K562 treated with DMSO at 1 percent for 24 hours (cell line): Measurements from ENCODE around the gene ST6GAL2. TPM values are rescaled to one million over a fixed set of nuclear protein-coding genes. Genes with fewer than 3 reads are reported as not detected.

Source experiments
- total RNA-seq: library from RNA; unstranded; fragments of 300-600 nt; gene quantifications from 2 replicates; pipeline ENCODE4 v1.2.3, GENCODE V29; 2022; ENCODE audit warnings: low read depth; ENCODE audit not compliant: insufficient read depth

Gene ST6GAL2, protein sequence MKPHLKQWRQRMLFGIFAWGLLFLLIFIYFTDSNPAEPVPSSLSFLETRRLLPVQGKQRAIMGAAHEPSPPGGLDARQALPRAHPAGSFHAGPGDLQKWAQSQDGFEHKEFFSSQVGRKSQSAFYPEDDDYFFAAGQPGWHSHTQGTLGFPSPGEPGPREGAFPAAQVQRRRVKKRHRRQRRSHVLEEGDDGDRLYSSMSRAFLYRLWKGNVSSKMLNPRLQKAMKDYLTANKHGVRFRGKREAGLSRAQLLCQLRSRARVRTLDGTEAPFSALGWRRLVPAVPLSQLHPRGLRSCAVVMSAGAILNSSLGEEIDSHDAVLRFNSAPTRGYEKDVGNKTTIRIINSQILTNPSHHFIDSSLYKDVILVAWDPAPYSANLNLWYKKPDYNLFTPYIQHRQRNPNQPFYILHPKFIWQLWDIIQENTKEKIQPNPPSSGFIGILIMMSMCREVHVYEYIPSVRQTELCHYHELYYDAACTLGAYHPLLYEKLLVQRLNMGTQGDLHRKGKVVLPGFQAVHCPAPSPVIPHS
- not detected in 2 replicates for total RNA-seq

DNA sequence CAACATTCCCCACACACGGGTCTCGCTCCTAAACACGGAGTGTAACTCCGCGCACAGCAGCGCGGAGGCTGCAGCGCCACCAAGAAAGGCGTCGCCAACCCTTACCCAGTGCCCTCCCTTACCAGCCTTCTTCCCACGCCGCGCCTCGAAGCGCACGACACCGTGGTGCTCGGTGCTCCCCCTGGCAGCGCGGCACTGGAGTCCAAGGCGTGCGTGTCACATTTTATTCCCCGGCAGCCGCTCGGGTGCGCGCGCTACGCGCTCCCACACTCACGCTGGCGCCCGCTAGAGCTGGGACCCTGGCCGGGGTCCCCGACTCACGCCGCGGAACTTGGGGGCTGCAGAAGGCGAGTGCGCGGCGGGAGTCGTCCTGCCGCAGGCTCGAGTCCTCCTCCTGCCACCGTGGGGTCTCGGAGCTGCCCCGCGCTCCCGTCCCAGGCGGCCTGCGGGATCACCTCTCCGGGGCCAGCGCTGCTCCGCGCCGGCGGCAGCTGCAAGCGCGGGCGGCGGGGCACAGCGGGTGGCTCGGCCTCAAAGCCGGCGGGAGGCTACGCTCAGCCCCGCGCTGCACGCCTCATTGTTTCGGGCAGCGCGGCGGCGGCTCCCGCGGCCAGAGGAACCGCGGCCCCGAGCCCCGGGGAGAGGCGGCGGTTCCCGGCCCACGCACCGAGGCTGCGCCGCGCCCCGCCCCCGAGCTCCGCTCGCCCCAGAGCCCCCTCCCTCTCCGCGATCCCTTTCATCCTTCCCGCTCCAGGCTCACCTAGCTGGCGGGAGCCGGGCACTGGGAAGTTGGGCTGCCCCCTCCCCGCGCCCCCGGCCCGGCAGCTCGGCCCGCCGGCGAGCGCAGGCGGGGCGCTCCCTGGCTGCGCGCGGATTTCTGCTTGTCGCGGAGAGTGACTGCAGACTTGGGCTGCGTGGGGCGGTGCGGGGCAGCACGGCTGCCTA, at the start of gene ST6GAL2:
Gene ST6GAL2, minus strand, starts transcription at position 197 of the 945 bp plus-strand sequence. CDS start 42,190 bp downstream, outside the sequence.

